GM18907 (cell line): Measurements from ENCODE around the gene STARD7.
A peak's percentile ranks its signal among the peaks of the same experiment; 100 is the strongest.
"Not testable (repeated sequence)": the region's sequence is repeated elsewhere in the genome, so short reads cannot be mapped to it uniquely, and the experiment has no call there.

Experiments
- ATAC-seq: cut with Tn5 transposase; IDR thresholded peaks from one replicate; pipeline ENCODE4 v1.9.1; 2021; ENCODE audit warnings: mild to moderate bottlenecking, moderate library complexity; ENCODE audit not compliant: unreplicated experiment

STARD7 gene

DNA sequence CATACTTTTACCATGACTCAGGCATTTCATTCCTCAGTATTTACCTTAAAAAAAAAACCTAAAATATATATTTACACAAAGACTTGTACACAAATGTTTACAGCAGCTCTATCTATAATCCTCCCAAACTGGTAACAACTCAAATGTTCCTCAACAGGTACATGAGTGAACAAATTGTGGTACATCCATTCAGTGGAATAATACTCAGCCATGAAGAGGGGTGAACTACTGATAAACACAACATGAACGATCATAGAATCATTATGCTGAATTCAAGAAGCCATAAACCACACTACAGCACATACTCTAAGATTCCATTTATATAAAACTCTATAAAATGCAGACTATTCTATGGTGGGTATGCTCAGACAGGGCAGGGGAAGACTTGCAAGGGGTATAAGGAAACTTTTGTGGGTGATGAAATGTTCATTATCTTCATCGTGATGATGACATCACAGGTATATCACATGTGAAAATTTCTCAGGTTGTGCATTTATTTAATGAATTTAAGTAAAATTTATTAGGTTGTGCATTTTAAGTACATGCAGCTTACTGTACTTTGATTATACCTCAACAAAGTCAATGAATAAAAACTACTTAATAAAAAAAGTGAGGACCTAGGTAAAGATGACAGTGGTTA is 38.6 kb downstream of the STARD7 start:
- no peak for ATAC-seq

DNA sequence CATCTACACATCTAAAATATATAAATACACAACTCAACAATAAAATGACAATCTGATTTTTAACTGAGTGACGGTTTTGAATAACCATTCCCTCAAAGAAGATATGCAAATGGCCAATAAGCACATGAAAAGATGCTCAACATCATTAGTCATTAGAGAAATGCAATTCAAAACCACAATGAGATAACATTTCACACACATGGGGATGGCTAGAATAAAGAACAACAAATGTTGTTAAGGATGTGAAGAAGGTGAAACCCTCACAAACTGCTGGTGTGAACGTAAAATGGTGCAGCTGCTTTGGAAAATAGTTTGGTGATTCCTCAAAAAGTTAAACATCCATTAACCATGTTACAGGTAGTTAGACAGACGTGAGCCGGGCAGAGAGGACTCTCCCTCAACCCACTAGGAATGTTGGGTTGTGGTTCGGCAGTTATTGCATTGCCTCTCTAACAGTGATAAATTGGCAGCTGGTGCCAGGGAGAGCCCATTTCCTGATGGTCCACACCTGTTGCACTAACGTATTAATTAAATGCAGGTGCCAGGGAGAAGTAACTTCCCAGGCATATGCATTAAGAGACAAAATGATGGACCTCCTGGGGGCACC is 41.1 kb downstream of the STARD7 start:
- ATAC-seq = no peak

DNA sequence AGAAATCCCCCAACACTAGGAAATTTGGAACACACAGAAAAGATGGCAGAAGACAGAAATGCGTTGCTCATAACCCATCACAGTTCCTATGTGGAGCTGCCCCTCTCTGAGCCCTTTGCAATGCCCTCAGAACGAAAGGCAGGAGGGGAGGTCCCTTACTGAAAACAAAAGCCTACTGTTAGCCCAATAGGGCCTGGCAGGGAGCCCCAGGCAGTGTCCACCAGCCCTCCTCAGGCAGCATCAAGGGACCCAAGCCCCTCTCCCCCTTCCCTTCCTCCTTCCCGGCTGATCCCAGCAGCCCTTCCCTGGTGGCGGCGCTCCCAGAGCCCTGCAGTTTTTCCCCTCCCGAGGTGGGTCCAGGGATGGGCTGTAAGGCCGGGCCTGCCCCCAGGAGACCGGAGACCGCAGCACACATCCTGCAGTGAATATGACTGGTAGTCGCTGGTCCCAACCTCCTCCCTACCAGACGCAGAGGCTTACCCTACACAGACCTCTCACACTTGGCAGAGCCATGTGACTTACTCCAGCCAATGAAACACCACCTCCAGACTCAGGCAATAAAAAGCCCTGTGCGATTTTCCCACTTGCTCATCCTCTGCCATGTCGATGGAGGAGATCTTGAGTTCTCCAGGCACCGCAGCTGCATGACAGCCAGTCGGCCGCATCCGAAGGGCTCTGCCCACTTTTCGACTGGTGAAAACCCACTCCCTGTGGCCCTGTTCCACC is 44.0 kb downstream of the STARD7 start:
- peak; percentile 65 for ATAC-seq

DNA sequence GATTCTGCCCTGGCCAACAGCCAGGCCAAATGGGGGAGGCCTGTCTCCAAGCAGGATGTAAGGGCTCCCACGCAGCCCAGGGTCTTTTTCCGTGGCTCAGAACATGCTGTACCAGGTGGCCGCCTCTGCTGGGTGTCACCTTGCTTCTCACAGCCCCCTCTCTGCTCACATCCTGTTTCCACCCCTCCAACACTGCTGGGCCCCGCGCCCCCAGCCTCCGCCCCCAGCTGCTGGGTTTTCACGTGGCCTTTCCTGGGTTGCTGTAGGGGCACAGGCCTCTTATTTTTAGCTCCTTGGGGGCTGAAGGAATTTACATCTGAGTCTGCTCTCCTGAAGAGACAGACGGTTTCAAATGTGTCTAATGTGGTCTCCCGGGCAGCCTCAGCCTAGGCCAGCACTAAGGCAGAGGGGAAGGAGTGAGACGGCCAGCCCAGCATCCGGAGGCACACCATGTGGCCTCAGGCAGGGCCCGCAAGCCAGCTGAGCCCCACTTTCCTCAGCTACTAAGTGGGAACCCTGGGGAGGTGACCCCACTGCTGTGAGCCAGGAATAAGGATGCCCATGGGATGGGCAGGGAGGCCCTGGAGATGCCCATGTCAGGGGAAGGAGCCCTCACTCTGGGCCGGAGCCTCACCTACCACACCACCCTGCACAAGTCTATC is 44.7 kb downstream of the STARD7 start:
- peak; percentile 67 for ATAC-seq

- ATAC-seq = peak; percentile 11
These were observed 45.2 kb downstream of the STARD7 start for GRCh38 chr2:96163415-96163767.

GRCh38 chr2:96161898-96162297 is 46.7 kb downstream of the STARD7 start:
- no peak for ATAC-seq

DNA sequence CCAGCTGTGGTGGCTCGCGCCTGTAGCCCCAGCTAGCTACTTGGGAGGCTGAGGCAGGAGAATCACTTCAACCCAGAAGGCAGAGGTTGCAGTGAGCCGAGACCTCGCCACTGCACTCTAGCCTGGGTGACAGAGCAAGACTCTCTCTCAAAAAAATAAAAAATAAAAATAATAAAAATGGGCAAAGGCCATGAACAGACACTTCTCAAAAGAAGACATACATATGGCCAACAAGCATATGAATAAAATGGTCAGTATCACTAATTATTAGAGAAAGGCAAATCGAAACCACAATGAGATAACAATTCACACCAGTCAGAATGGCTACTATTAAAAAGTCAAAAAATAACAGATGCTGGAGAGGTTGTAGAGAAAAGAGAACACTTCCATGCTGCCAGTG is 48.3 kb downstream of the STARD7 start:
- not testable (repeated sequence) for ATAC-seq

DNA sequence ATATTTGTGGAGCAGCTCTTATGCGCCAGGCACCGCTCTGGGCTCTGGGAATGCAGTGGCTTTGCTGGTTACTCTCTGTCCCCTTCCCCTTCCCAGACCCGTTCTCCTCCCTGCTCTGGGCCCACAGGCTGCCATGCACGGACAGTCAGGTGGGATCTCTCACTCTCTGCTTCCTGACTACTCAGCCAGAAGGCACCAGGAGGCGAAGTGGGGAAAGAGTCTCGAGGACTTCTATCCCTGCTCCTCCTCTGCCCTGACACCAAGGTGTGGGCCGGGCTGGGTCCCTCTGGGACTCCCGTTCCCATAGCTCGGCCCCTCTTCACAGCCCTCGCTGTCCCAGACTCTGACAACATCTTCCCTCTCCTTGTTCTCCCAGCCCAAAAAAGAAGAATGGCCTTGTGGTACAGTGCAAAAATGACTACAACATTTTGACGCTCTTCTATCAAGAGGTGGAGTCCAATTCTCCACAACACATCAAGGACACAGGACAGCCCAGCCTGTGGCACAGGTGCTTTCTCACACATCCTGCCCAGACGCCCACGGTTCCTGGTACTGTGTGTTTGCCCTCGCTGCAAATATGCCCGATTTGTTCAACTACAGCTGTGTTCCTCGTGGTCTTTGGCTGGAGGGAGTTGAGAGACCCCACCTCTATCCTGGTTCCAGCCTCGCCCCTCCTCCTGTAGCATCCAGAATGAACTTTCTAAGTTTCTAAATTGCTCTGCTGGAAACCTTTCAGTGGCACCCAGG is 49.4 kb downstream of the STARD7 start:
- no peak for ATAC-seq

- ATAC-seq = no peak
These were observed 50.1 kb downstream of the STARD7 start for GRCh38 chr2:96158554-96158940.

GRCh38 chr2:96157649-96158553 is 50.7 kb downstream of the STARD7 start:
- ATAC-seq = peak; percentile 63

DNA sequence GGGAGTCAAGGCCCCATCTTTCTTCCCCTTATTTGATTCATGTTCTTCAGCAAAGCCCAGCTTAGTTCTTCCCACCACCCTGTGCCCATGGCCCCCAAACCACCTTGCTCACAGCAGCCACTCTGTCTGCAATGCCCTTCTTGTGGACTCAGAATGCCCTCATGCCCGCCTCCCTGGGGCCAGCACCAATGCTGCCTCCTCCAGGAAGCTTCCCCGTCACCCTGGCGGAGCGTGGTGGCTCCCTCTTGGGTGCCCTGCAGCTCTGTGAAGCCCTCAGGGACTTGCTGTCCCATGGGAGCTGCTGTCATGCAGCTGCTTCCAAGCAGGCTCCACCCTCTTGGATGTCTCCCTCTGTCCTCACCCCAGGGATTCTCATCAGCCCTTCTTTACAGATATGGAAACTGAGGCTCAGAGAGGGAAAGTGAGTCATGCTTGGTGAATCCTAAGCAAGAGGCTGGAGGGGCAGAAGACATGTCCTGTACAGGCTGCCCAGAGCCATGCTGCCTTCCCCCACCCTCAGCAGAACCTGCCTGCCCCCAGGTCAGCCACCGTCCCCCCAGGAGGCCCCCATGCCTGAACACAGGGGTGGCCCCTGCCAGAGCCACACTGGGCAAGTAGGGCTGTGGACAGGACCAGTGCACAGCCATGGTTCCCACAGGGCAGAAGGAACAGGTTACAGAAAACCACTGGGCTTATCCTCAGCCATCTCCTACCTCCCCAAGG is 51.5 kb downstream of the STARD7 start:
- ATAC-seq = peak; percentile 54

GRCh38 chr2:96156011-96156820 is 52.4 kb downstream of the STARD7 start:
- ATAC-seq = no peak

GRCh38 chr2:96154506-96155380 is 53.9 kb downstream of the STARD7 start:
- ATAC-seq = no peak

DNA sequence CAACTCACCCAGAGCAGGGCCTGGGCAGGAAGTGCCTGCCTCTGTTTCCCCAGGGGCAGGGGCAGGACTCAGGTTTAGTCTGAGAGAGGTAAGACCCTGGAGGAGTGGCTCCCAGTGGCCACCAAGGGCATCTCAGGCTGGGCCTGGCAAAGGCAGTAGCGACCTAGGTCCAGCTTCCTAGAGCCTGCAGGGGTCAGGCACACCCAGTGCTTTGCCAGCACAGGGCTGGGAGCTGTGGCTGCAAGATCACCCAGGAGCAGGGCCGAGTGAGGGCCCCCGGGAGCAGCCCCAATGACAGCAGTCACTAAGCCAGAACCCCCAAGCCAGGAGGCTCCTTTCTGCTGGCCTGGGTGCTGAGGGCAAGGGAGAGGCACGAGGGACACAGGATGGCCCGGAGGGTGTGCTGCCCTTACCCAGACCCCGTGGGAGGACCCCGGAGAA is 54.6 kb downstream of the STARD7 start:
- ATAC-seq = no peak

- no peak for ATAC-seq
These were observed 55.3 kb downstream of the STARD7 start for GRCh38 chr2:96153291-96153713.

GRCh38 chr2:96152304-96153161 is 56.1 kb downstream of the STARD7 start:
- no peak for ATAC-seq
